GM12878 (cell line): ENCODE measurements around the gene KRTAP2-1. TPM values are rescaled to one million over a fixed set of nuclear protein-coding genes. Genes with fewer than 3 reads are reported as not detected.

Experiments used
- ATAC-seq: fragments of 200-7000 bp; cut with Tn5 transposase; 3 replicates; pipeline ENCODE4 v1.9.1; 2020; ENCODE audit warnings: mild to moderate bottlenecking, moderate library complexity
- BruUV-seq: library from RNA; stranded (reverse); fragments of 400-500 nt; replicated peaks from 2 replicates; lab custom pipeline; 2021; lab: Mats Ljungman, UMichigan
- CTCF ChIA-PET: fragments of 300-600 bp; sonication (Branson Sonifier 250); formaldehyde crosslinking; extraction: SDS; loops from one replicate; lab custom pipeline; 2021; ENCODE audit warnings: inconsistent platforms; lab: Yijun Ruan, JAX
- POLR2A ChIA-PET: fragments of 350-600 bp; formaldehyde crosslinking; extraction: SDS; loops from one replicate; lab custom pipeline; 2021; ENCODE audit warnings: inconsistent platforms; lab: Charles Lee
- RAD21 ChIA-PET: fragments of 300-600 bp; sonication (Branson Sonifier 250); formaldehyde crosslinking; loops from one replicate; lab custom pipeline; 2023; ENCODE audit warnings: antibody characterized with exemption; ENCODE audit not compliant: unreplicated experiment; lab: Charles Lee
- SMC1A ChIA-PET: fragments of 300-600 bp; sonication (Branson Sonifier 250); formaldehyde crosslinking; loops from one replicate; lab custom pipeline; 2023; ENCODE audit not compliant: unreplicated experiment, uncharacterized antibody; lab: Charles Lee
- DNase-seq: peaks from one replicate; pipeline ENCODE4 v3.0.0-alpha.2; 2011; ENCODE audit warnings: low read depth, low spot score
- FAIRE-seq: peaks from 3 replicates; lab custom pipeline; 2011; peaks lifted over from hg19 to GRCh38; lab: Jason Lieb, UNC
- H2AFZ ChIP-seq: 2 replicates; pipeline ENCODE4 v1.6.0; 2011; ENCODE audit warnings: low read depth, low read length, control low read depth; ENCODE audit not compliant: control insufficient read depth
- H3K27ac ChIP-seq: 2 replicates; pipeline ENCODE4 v1.5.1; 2011; ENCODE audit warnings: control low read depth; ENCODE audit not compliant: control insufficient read depth, insufficient read depth
- H3K27me3 ChIP-seq, 2 experiments: replicated peaks in 1 of 2; 2 replicates each; pipeline versions ENCODE4 v1.6.0 to v1.6.1; 2011; ENCODE audit warnings: low read length in 1 of 2; ENCODE audit not compliant: control insufficient read depth in 2 of 2, insufficient read depth in 2 of 2
- H3K36me3 ChIP-seq, 2 experiments: 2 replicates each; pipeline ENCODE4 v1.5.1; 2011; ENCODE audit warnings: low read length in 1 of 2; ENCODE audit not compliant: control insufficient read depth in 2 of 2, insufficient read depth in 2 of 2
- H3K4me1 ChIP-seq: 2 replicates; pipeline ENCODE4 v1.6.1; 2011; ENCODE audit warnings: mild to moderate bottlenecking, low read length, moderate library complexity, mixed read lengths; ENCODE audit not compliant: control insufficient read depth, insufficient read depth
- H3K4me2 ChIP-seq: 2 replicates; pipeline ENCODE4 v1.6.0; 2011; ENCODE audit warnings: control low read depth; ENCODE audit not compliant: control insufficient read depth, insufficient read depth
- H3K4me3 ChIP-seq: fragments of 200-600 bp; sonication (generic); 2 replicates; pipeline ENCODE4 v1.5.1; 2016
- H3K79me2 ChIP-seq: 2 replicates; pipeline ENCODE4 v1.6.0; 2011; ENCODE audit warnings: low read length; ENCODE audit not compliant: control insufficient read depth, insufficient read depth
- H3K9ac ChIP-seq: 2 replicates; pipeline ENCODE4 v1.8.0; 2011; ENCODE audit warnings: low read length, control low read depth, mixed read lengths; ENCODE audit not compliant: control insufficient read depth, insufficient read depth
- H3K9me3 ChIP-seq: replicated peaks from 3 replicates; pipeline ENCODE4 v1.5.1; 2011; ENCODE audit warnings: mild to moderate bottlenecking, low read length; ENCODE audit not compliant: control insufficient read depth, insufficient read depth
- H4K20me1 ChIP-seq: 2 replicates; pipeline ENCODE4 v1.6.0; 2011; ENCODE audit not compliant: control insufficient read depth, insufficient read depth
- ESRRA ChIP-seq: IDR thresholded peaks from 2 replicates; pipeline ENCODE4 v1.6.1; 2012; ENCODE audit warnings: mild to moderate bottlenecking, low read length, improper control_type of control experiment
- IRF5 ChIP-seq: fragments of 450-650 bp; IDR thresholded peaks from 2 replicates; pipeline ENCODE4 v1.6.1; 2017; ENCODE audit warnings: borderline replicate concordance
- KDM1A ChIP-seq: fragments of 200-600 bp; sonication (generic); IDR thresholded peaks from 2 replicates; pipeline ENCODE4 v1.6.1; 2016; ENCODE audit warnings: borderline replicate concordance
- LARP7 ChIP-seq: fragments of 450-650 bp; IDR thresholded peaks from 2 replicates; pipeline ENCODE4 v1.6.1; 2017; ENCODE audit warnings: mild to moderate bottlenecking
- MTA2 ChIP-seq: fragments of 450-650 bp; IDR thresholded peaks from 2 replicates; pipeline ENCODE4 v1.6.1; 2016; ENCODE audit warnings: low read depth, mild to moderate bottlenecking, moderate library complexity
- NFYB ChIP-seq: IDR thresholded peaks from 2 replicates; pipeline ENCODE4 v1.6.1; 2011; ENCODE audit warnings: low read depth, mild to moderate bottlenecking, low read length, improper control_type of control experiment, moderate library complexity; ENCODE audit not compliant: insufficient read depth
- NR2C1 ChIP-seq: fragments of 450-650 bp; IDR thresholded peaks from 2 replicates; pipeline ENCODE4 v1.6.1; 2017; ENCODE audit warnings: antibody characterized with exemption, mild to moderate bottlenecking, moderate library complexity
- RUNX3 ChIP-seq: IDR thresholded peaks from 2 replicates; pipeline ENCODE4 v1.6.1; 2012; ENCODE audit warnings: low read length, inconsistent platforms
- SMAD5 ChIP-seq: IDR thresholded peaks from 2 replicates; pipeline ENCODE4 v1.6.1; 2016; ENCODE audit warnings: antibody characterized with exemption, low read depth
- ZNF384 ChIP-seq: IDR thresholded peaks from 2 replicates; pipeline ENCODE4 v1.6.1; 2012; ENCODE audit warnings: low read depth, mild to moderate bottlenecking, low read length, improper control_type of control experiment, borderline replicate concordance
- ZNF622 ChIP-seq: fragments of 450-650 bp; IDR thresholded peaks from 2 replicates; pipeline ENCODE4 v1.6.1; 2017; ENCODE audit warnings: mild to moderate bottlenecking, inconsistent platforms
- WGBS: methylation state at CpG from one replicate; pipeline ENCODE4 v1.1.6; 2016; ENCODE audit warnings: low lambda C conversion rate; ENCODE audit not compliant: insufficient replicate concordance, insufficient coverage; ENCODE audit errors: missing lambda C conversion rate; 5-methylcytosine and 5-hydroxymethylcytosine counted together
- in situ Hi-C: fragments of 300-500 bp; cut with MboI; formaldehyde crosslinking; loops from 9 replicates; pipeline ENCODE4 v1.14.3; 2018; ENCODE audit warnings: mixed read lengths
- intact Hi-C: fragments of 100-400 bp; cut with micrococcal nuclease; formaldehyde crosslinking; loops from one replicate; pipeline ENCODE4 v1.14.2; 2022; ENCODE audit not compliant: unreplicated experiment
- polyA plus RNA-seq, 11 experiments: library from polyadenylated mRNA; depleted of rRNA in 4 of 11; unstranded in 6 of 11; stranded (reverse) in 5 of 11; fragments of >200 nt; fragmentation: Nextera tagmentation in 4 of 11; fragmentation: Illumina TruSeq in 1 of 11; extraction: Ambion mirVana in 4 of 11; extraction: Trizol in 1 of 11; gene quantifications; 1 replicate in 1 of 11; 2 replicates in 10 of 11; pipeline versions ENCODE4 v1.2.1 to v1.2.3, GENCODE V29; 2011 to 2016; ENCODE audit warnings: inconsistent platforms in 2 of 11, missing spikeins in 2 of 11, low read depth in 1 of 11
- total RNA-seq, 4 experiments: library from RNA; depleted of rRNA in 3 of 4; stranded (reverse); fragments of >200 nt in 3 of 4; fragmentation: Illumina TruSeq in 1 of 4; extraction: Trizol in 1 of 4; gene quantifications; 2 replicates each; pipeline versions ENCODE4 v1.2.1 to v1.2.3, GENCODE V29; 2013 to 2021

Gene KRTAP2-1
- total and polyA plus RNA-seq, 10 of the 15 experiments (the other 5 are each of a cell fraction or from before 2014, with no cell fraction given): not detected

- ChIA-PET POLR2A (no interaction called here), SMC1A (no interaction called here), RAD21 (no interaction called here), CTCF (no interaction called here)
- no peaks in the 10 kb centered on the region for H4K20me1 ChIP-seq
- no peak overlapping the region for H3K27ac ChIP-seq
- no peak overlapping the region for H3K9ac ChIP-seq
- no peaks in the 10 kb centered on the region for H3K9me3 ChIP-seq
- FAIRE-seq (no peak), DNase-seq (no peak), ATAC-seq (no peak)
- no peak overlapping the region for H2AFZ ChIP-seq
- H3K4me2 ChIP-seq: no peak overlapping the region
- no peak overlapping the region for H3K4me3 ChIP-seq
- no peaks in the 10 kb centered on the region for H3K79me2 ChIP-seq
- in situ Hi-C loops (no loop called here), intact Hi-C loops (no loop called here)
- no peaks in the 10 kb centered on the region for H3K4me1 ChIP-seq
- H3K36me3 ChIP-seq: no peaks in the 10 kb centered on the region
- 8% methylated on average over 7 of the region's 7 CpGs for WGBS
- no TSS peak for BruUV-seq
- TF ChIP-seq ZNF622 (no peak), NR2C1 (no peak), KDM1A (no peak), SMAD5 (no peak), ZNF384 (no peak), ESRRA (no peak), NFYB (no peak), RUNX3 (no peak), IRF5 (no peak), LARP7 (no peak), MTA2 (no peak)
- no peaks in the 10 kb centered on the region; a peak in 2 of 4 replicates for H3K27me3 ChIP-seq
These were observed 31.7 kb downstream of the KRTAP2-1 start for GRCh38 chr17:41015454-41015853.
